ENCODE measurements around the gene CDHR2.

Gene CDHR2

GRCh38 chr5:176619569-176620332, 70.6 kb downstream of the CDHR2 start:
- no peak for TF ChIP-seq SNAI2 (CRISPR knock-in tag; IDR thresholded peaks at IDR 0.05)
- no peak for TF ChIP-seq POU6F1 (CRISPR knock-in tag; IDR thresholded peaks at IDR 0.05; ENCODE audit: borderline replicate concordance, low read depth)
- no peak for TF ChIP-seq CREB5 (CRISPR knock-in tag; IDR thresholded peaks at IDR 0.05; ENCODE audit: low read depth)
- no peak for TF ChIP-seq ZC3H10 (CRISPR knock-in tag; IDR thresholded peaks at IDR 0.05)
- TF ChIP-seq ZFP3 (CRISPR knock-in tag; IDR thresholded peaks at IDR 0.05): no peak
- TF ChIP-seq ARNTL (CRISPR knock-in tag; IDR thresholded peaks at IDR 0.05; ENCODE audit: borderline replicate concordance, low read depth): no peak
- TF ChIP-seq TCF4 (CRISPR knock-in tag; IDR thresholded peaks at IDR 0.05; ENCODE audit: borderline replicate concordance): no peak
- TF ChIP-seq ZNF70 (CRISPR knock-in tag; IDR thresholded peaks at IDR 0.05): no peak
- no peak for TF ChIP-seq CSRNP3 (CRISPR knock-in tag; IDR thresholded peaks at IDR 0.05)
- no peak for TF ChIP-seq BACH2 (CRISPR knock-in tag; IDR thresholded peaks at IDR 0.05; ENCODE audit: borderline replicate concordance)
- no peak for TF ChIP-seq GLIS3 (CRISPR knock-in tag; IDR thresholded peaks at IDR 0.05)
- TF ChIP-seq PATZ1 (CRISPR knock-in tag; IDR thresholded peaks at IDR 0.05; ENCODE audit: borderline replicate concordance): no peak
- no peak for TF ChIP-seq PPARA (CRISPR knock-in tag; IDR thresholded peaks at IDR 0.05; ENCODE audit: borderline replicate concordance)
- TF ChIP-seq ISL1 (CRISPR knock-in tag; IDR thresholded peaks at IDR 0.05): no peak
- no peak for TF ChIP-seq OSR1 (CRISPR knock-in tag; IDR thresholded peaks at IDR 0.05)
- TF ChIP-seq RARB (CRISPR knock-in tag; IDR thresholded peaks at IDR 0.05): no peak
- TF ChIP-seq ZNF8 (CRISPR knock-in tag; IDR thresholded peaks at IDR 0.05): no peak
- TF ChIP-seq CSDC2 (CRISPR knock-in tag; IDR thresholded peaks at IDR 0.05): no peak
- TF ChIP-seq ESRRG (CRISPR knock-in tag; IDR thresholded peaks at IDR 0.05): no peak
- TF ChIP-seq TOX (CRISPR knock-in tag; IDR thresholded peaks at IDR 0.05; ENCODE audit: borderline replicate concordance): no peak
- ATAC-seq: peak; percentile 7; the same call in 2 of the 3 replicates

GRCh38 chr5:176620333-176620981, 71.3 kb downstream of the CDHR2 start:
- no peak for ATAC-seq

More at GRCh38 chr5:176620333-176620981, 71.3 kb downstream of the CDHR2 start:
- TF ChIP-seq TCF4 (CRISPR knock-in tag; IDR thresholded peaks at IDR 0.05; ENCODE audit: borderline replicate concordance) (no peak), ZNF70 (CRISPR knock-in tag; IDR thresholded peaks at IDR 0.05) (no peak), BACH2 (CRISPR knock-in tag; IDR thresholded peaks at IDR 0.05; ENCODE audit: borderline replicate concordance) (no peak), PPARA (CRISPR knock-in tag; IDR thresholded peaks at IDR 0.05; ENCODE audit: borderline replicate concordance) (no peak), ZFP3 (CRISPR knock-in tag; IDR thresholded peaks at IDR 0.05) (no peak), TSHZ2 (CRISPR knock-in tag; IDR thresholded peaks at IDR 0.05) (no peak), POU6F1 (CRISPR knock-in tag; IDR thresholded peaks at IDR 0.05; ENCODE audit: borderline replicate concordance, low read depth) (no peak), ZNF565 (CRISPR knock-in tag; conservative IDR thresholded peaks at IDR 0.05; ENCODE audit: low read depth) (no peak), CSDC2 (CRISPR knock-in tag; IDR thresholded peaks at IDR 0.05) (no peak), SNAI2 (CRISPR knock-in tag; IDR thresholded peaks at IDR 0.05) (no peak)
